Measurements from ENCODE around the gene C14orf93. TPM values are rescaled to one million over a fixed set of nuclear protein-coding genes. Genes with fewer than 3 reads are reported as not detected.

The C14orf93 gene
- polyA plus RNA-seq, 1 donor from 2014 or later, result 4.7 TPM

DNA sequence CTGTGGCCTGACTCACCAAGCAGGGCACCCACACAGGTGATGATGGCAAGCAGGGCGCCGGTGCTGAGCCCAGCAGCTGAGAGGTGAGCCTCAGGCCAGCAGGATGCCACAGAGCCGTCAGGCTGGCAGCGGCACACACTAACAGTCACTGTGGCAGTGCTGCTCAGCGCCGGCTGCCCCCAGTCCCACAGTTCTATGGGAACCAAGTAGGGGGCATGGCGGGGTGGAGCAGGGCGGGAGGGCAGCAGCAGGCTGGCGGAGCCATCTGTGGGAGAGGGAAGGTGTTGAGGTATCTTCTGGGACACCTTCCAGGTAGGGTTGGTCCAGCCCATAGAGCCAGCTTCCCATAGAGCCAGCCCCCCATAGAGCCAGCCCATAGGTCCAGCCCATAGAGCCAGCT, 39.1 kb upstream of the C14orf93 start:
- H3F3A ChIP-seq (ENCODE audit: insufficient read depth, low read length, poor library complexity, severe bottlenecking), result no peaks in the 10 kb centered on the region
- no peak overlapping the region for H3K9ac ChIP-seq (ENCODE audit: low read length)
- no peak for TF ChIP-seq POLR2AphosphoS5 (IDR thresholded peaks at IDR 0.05)
- no peak for TF ChIP-seq TAF1 (IDR thresholded peaks at IDR 0.05; ENCODE audit: low read depth)
- no peak for TF ChIP-seq RAD21 (conservative IDR thresholded peaks at IDR 0.05)
- no peak for TF ChIP-seq EP300 (conservative IDR thresholded peaks at IDR 0.05; ENCODE audit: poor library complexity, severe bottlenecking)
- TF ChIP-seq, protein P1, sequence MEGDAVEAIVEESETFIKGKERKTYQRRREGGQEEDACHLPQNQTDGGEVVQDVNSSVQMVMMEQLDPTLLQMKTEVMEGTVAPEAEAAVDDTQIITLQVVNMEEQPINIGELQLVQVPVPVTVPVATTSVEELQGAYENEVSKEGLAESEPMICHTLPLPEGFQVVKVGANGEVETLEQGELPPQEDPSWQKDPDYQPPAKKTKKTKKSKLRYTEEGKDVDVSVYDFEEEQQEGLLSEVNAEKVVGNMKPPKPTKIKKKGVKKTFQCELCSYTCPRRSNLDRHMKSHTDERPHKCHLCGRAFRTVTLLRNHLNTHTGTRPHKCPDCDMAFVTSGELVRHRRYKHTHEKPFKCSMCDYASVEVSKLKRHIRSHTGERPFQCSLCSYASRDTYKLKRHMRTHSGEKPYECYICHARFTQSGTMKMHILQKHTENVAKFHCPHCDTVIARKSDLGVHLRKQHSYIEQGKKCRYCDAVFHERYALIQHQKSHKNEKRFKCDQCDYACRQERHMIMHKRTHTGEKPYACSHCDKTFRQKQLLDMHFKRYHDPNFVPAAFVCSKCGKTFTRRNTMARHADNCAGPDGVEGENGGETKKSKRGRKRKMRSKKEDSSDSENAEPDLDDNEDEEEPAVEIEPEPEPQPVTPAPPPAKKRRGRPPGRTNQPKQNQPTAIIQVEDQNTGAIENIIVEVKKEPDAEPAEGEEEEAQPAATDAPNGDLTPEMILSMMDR (IDR thresholded peaks at IDR 0.05; ENCODE audit: poor library complexity, severe bottlenecking), result no peak
- no peak for TF ChIP-seq MXI1 (conservative IDR thresholded peaks at IDR 0.05; ENCODE audit: poor library complexity, severe bottlenecking)
- TF ChIP-seq, protein P2, sequence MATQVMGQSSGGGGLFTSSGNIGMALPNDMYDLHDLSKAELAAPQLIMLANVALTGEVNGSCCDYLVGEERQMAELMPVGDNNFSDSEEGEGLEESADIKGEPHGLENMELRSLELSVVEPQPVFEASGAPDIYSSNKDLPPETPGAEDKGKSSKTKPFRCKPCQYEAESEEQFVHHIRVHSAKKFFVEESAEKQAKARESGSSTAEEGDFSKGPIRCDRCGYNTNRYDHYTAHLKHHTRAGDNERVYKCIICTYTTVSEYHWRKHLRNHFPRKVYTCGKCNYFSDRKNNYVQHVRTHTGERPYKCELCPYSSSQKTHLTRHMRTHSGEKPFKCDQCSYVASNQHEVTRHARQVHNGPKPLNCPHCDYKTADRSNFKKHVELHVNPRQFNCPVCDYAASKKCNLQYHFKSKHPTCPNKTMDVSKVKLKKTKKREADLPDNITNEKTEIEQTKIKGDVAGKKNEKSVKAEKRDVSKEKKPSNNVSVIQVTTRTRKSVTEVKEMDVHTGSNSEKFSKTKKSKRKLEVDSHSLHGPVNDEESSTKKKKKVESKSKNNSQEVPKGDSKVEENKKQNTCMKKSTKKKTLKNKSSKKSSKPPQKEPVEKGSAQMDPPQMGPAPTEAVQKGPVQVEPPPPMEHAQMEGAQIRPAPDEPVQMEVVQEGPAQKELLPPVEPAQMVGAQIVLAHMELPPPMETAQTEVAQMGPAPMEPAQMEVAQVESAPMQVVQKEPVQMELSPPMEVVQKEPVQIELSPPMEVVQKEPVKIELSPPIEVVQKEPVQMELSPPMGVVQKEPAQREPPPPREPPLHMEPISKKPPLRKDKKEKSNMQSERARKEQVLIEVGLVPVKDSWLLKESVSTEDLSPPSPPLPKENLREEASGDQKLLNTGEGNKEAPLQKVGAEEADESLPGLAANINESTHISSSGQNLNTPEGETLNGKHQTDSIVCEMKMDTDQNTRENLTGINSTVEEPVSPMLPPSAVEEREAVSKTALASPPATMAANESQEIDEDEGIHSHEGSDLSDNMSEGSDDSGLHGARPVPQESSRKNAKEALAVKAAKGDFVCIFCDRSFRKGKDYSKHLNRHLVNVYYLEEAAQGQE (IDR thresholded peaks at IDR 0.05; ENCODE audit: borderline replicate concordance), result no peak
- TF ChIP-seq EZH2 (IDR thresholded peaks at IDR 0.05; ENCODE audit: borderline replicate concordance, insufficient read depth, low read length, poor library complexity, severe bottlenecking), result no peak
- TF ChIP-seq SMC3 (conservative IDR thresholded peaks at IDR 0.05; ENCODE audit: poor library complexity), result no peak
- no peak overlapping the region for H3K4me3 ChIP-seq (ENCODE audit: low read length)
- no peaks in the 10 kb centered on the region for H3K9me3 ChIP-seq (ENCODE audit: low read length)
- no peak overlapping the region for H3K4me2 ChIP-seq (ENCODE audit: low read length)
- H4K20me1 ChIP-seq (ENCODE audit: insufficient read depth), result no peaks in the 10 kb centered on the region
- H2AFZ ChIP-seq (ENCODE audit: low read depth, low read length), result no peak overlapping the region
- no peaks in the 10 kb centered on the region for H3K36me3 ChIP-seq (ENCODE audit: insufficient read depth, low read length)
- no peaks in the 10 kb centered on the region for H3K79me2 ChIP-seq (replicated peaks; ENCODE audit: insufficient read depth, low read length)
- no peaks in the 10 kb centered on the region for H3K9me2 ChIP-seq (ENCODE audit: insufficient read depth, low read length)
- no peak overlapping the region for H3K27ac ChIP-seq (ENCODE audit: low read length)
- H3K27me3 ChIP-seq (ENCODE audit: insufficient read depth, low read depth, low read length), result no peaks in the 10 kb centered on the region

DNA sequence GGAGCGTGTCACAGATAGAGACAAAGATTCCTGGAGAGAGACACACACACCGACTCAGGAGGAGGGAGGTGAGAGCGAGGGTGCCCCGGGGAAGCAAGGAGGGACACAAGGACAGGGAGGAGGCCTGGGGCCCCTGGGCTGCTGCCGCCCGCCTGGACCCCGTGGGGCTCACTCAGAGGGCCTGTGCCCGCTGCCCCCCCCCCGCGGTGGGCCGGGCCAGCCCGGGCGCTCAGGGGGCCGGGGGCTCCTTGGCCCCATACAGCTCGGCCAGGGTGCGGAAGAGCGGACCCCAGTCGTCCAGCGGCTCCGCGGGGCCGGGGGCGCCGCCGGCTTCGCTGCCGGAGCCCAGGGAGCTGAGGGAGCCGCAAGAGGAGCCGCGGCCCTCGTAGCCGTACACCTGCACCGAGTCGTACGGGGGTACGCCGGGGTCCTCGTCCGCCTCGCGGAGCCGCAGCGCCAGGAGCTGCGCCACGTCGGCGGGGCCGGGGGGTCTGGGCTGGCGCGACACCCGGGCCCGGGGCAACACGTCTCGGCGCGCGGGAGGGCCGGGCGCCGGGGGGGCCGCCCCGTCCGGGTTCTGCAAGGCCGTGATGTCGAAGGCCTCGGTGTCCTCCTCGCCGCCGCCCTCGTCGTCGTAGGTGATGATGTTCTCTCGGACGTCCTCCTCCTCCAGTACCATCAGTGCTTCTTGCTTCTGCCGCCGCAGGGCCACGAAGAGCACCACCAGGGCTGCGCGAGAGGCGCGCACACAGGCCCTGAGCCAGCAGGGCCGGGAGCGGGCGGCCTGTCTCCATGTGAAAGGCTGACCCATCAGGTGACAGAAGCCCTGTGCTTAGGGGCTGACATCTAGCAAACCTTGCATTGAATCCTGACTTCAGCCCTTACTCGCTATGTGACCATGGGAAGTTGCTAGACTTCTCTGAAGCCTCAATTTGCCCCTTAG, 38.1 kb upstream of the C14orf93 start:
- Histone ChIP-seq H3K4me3 (ENCODE audit: low read length) (no peak overlapping the region), H3K4me2 (ENCODE audit: low read length) (no peak overlapping the region), H3K9ac (ENCODE audit: low read length) (no peak overlapping the region), H3K9me3 (ENCODE audit: low read length) (no peaks in the 10 kb centered on the region), H3K36me3 (ENCODE audit: insufficient read depth, low read length) (no peaks in the 10 kb centered on the region), H3K79me2 (replicated peaks; ENCODE audit: insufficient read depth, low read length) (no peaks in the 10 kb centered on the region), H3K27ac (ENCODE audit: low read length) (no peak overlapping the region), H2AFZ (ENCODE audit: low read depth, low read length) (no peak overlapping the region), H3K27me3 (ENCODE audit: insufficient read depth, low read depth, low read length) (no peaks in the 10 kb centered on the region), H4K20me1 (ENCODE audit: insufficient read depth) (no peaks in the 10 kb centered on the region), H3K9me2 (ENCODE audit: insufficient read depth, low read length) (no peaks in the 10 kb centered on the region), H3F3A (ENCODE audit: insufficient read depth, low read length, poor library complexity, severe bottlenecking) (no peaks in the 10 kb centered on the region)
- no peak for TF ChIP-seq SMC3 (conservative IDR thresholded peaks at IDR 0.05; ENCODE audit: poor library complexity)
- TF ChIP-seq, protein P2 (IDR thresholded peaks at IDR 0.05; ENCODE audit: borderline replicate concordance), result no peak

Data from neural cell (in vitro differentiated cells).